Immature natural killer cell (primary cell): ENCODE measurements around the gene RBP4. TPM values are rescaled to one million over a fixed set of nuclear protein-coding genes. Genes with fewer than 3 reads are reported as not detected.

Source experiments
- polyA plus RNA-seq, 3 donors: library from polyadenylated mRNA; unstranded; fragments of 300-500 nt; fragmentation: Illumina TruSeq; gene quantifications; one replicate each; pipeline ENCODE4 v1.2.3, GENCODE V29; 2021

RBP4 gene
- polyA plus RNA-seq, 3 donors from 2014 or later, result not detected

Other genes starting within 250 kb of the RBP4 start
- under 1 TPM in 2 of 3 donors, not detected in 1; 0.21 to 0.33 TPM for gene MYOF, start 118.9 kb downstream of the RBP4 start, polyA plus RNA-seq
- gene CEP55, start 104.6 kb downstream of the RBP4 start, polyA plus RNA-seq, result under 1 TPM in 2 of 3 donors, not detected in 1; 0.39 to 0.83 TPM
- gene FFAR4, start 34.6 kb downstream of the RBP4 start, polyA plus RNA-seq, result not detected
- gene PDE6C, start 11.3 kb upstream of the RBP4 start, polyA plus RNA-seq, result not detected
- gene FRA10AC1, start 101.4 kb upstream of the RBP4 start, polyA plus RNA-seq, result 1 to 10 TPM; 3.0 to 4.5 (median 3.6) TPM
- gene LGI1, start 156.7 kb upstream of the RBP4 start, polyA plus RNA-seq, result not detected